Neutrophil (primary cell): ENCODE results near the gene PIP5K1B.

Source experiments
- H3K27ac ChIP-seq: fragments of 200-600 bp; sonication (generic); 2 replicates; pipeline ENCODE4 v1.5.1; 2016; ENCODE audit warnings: mild to moderate bottlenecking, moderate library complexity
- H3K27me3 ChIP-seq: fragments of 200-600 bp; sonication (generic); 2 replicates; pipeline ENCODE4 v1.6.0; 2016; ENCODE audit warnings: mild to moderate bottlenecking
- H3K36me3 ChIP-seq: fragments of 200-600 bp; sonication (generic); 2 replicates; pipeline ENCODE4 v1.5.1; 2017
- H3K4me1 ChIP-seq, 2 experiments: fragments of 200-600 bp in 1 of 2; sonication (generic) in 1 of 2; 1 replicate in 1 of 2; 2 replicates in 1 of 2; pipeline versions ENCODE4 v1.5.1 to v1.6.1; 2013 to 2016; ENCODE audit warnings: low read depth in 1 of 2, low read length in 1 of 2, mild to moderate bottlenecking in 1 of 2, moderate library complexity in 1 of 2; ENCODE audit not compliant: control insufficient read depth in 1 of 2, insufficient read depth in 1 of 2
- H3K4me3 ChIP-seq, 2 experiments: fragments of 200-600 bp in 1 of 2; sonication (generic) in 1 of 2; 1 replicate in 1 of 2; 2 replicates in 1 of 2; pipeline ENCODE4 v1.5.1; 2013 to 2016; ENCODE audit warnings: low read depth in 1 of 2, low read length in 1 of 2, mild to moderate bottlenecking in 1 of 2, moderate library complexity in 1 of 2
- H3K9me3 ChIP-seq: fragments of 200-600 bp; sonication (generic); 2 replicates; pipeline ENCODE4 v1.5.1; 2016
- TF ChIP-seq, protein P1 (sequence below): fragments of 200-600 bp; sonication (generic); IDR thresholded peaks from 2 replicates; pipeline ENCODE4 v1.5.1; 2016; ENCODE audit warnings: antibody characterized with exemption

The PIP5K1B gene

DNA sequence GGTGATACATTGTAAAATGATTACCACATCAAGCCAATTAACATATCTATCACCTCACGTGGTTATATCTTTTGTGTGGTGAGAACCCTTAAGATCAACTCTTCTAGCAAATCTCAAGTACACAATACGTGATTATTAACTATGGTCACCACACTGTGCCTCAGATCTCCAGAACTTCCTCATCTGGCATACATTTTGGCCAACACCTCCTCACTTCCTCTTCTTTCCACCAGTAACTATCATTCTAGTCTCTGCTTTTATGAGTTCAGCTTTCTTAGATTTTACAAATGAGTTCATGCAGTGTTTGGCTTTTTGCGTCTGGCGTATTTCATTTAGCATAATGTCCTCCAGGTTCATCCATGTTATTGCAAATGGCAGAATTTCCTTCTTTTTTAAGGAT lies 273.0 kb downstream of the PIP5K1B start:
- Histone ChIP-seq H3K4me3 (no peak overlapping the region), H3K27me3 (no peaks in the 10 kb centered on the region), H3K4me1 (peaks cover 27 to 35% of the 10 kb centered on the region in 2 experiments), H3K36me3 (no peaks in the 10 kb centered on the region), H3K27ac (peak overlapping the region; percentile 62), H3K9me3 (no peaks in the 10 kb centered on the region)
- TF ChIP-seq, protein P1, sequence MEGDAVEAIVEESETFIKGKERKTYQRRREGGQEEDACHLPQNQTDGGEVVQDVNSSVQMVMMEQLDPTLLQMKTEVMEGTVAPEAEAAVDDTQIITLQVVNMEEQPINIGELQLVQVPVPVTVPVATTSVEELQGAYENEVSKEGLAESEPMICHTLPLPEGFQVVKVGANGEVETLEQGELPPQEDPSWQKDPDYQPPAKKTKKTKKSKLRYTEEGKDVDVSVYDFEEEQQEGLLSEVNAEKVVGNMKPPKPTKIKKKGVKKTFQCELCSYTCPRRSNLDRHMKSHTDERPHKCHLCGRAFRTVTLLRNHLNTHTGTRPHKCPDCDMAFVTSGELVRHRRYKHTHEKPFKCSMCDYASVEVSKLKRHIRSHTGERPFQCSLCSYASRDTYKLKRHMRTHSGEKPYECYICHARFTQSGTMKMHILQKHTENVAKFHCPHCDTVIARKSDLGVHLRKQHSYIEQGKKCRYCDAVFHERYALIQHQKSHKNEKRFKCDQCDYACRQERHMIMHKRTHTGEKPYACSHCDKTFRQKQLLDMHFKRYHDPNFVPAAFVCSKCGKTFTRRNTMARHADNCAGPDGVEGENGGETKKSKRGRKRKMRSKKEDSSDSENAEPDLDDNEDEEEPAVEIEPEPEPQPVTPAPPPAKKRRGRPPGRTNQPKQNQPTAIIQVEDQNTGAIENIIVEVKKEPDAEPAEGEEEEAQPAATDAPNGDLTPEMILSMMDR = no peak

DNA sequence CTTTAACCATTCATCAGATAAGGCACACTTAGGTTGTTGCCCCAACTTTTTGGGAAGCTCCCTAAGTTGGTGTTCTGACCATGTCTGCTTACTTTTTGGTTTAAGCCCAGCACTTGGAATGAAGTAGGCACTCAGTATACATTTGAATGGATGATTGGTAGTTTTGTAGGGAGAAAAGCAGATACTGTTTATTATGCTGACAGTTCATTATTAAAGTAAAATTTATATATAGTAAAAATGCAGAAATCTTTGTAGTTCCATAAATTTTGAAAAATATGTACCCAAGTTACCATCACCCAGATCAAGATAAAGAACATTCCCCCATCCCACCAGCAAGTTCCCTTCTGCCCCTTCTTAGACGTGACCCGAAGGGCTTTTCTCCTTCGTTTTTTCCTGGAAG lies 273.5 kb downstream of the PIP5K1B start:
- Histone ChIP-seq H3K27ac (peak overlapping the region; percentile 62), H3K4me1 (peaks cover 27 to 35% of the 10 kb centered on the region in 2 experiments), H3K9me3 (no peaks in the 10 kb centered on the region), H3K27me3 (no peaks in the 10 kb centered on the region), H3K36me3 (no peaks in the 10 kb centered on the region), H3K4me3 (no peak overlapping the region)
- TF ChIP-seq, protein P1 = no peak

- TF ChIP-seq, protein P1 = no peak
- no peak overlapping the region for H3K27ac ChIP-seq
- H3K4me1 ChIP-seq = peaks cover 23 to 30% of the 10 kb centered on the region in 2 experiments
- H3K27me3 ChIP-seq = no peaks in the 10 kb centered on the region
- H3K9me3 ChIP-seq = no peaks in the 10 kb centered on the region
- no peak overlapping the region for H3K4me3 ChIP-seq
- no peaks in the 10 kb centered on the region for H3K36me3 ChIP-seq
Measured at GRCh38 chr9:68979538-68980314, 274.7 kb downstream of the PIP5K1B start.

DNA sequence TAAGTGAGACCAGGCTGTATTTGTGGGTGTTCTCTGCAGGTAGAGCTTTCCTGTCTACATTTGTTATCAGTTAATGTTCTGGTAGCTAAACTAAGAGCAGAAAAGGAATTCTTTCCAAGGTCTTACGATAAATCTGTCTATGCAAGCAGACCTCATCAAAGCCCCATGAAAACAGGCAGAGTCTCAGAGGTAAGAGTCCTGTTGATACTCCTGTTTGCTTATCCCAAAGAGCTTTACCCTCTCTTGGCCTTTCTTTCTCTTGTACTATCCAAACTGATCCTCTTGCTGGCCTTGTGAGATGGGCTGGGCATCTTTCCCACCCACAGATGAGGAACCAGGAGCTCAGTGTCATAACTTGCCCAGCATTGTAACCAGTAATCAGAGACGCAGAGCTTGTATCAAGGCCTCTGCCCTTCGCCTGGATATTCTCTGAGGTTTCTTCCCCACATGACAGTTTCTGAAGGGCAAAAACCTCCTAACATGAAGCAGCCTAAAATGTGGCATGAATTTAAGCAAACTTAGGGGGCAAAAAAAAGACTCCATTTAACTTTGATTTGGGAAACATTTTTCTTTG lies 275.4 kb downstream of the PIP5K1B start:
- H3K9me3 ChIP-seq = no peaks in the 10 kb centered on the region
- H3K27ac ChIP-seq = no peak overlapping the region
- TF ChIP-seq, protein P1 = no peak
- no peaks in the 10 kb centered on the region for H3K36me3 ChIP-seq
- no peaks in the 10 kb centered on the region for H3K27me3 ChIP-seq
- peaks cover 16 to 24% of the 10 kb centered on the region in 2 experiments for H3K4me1 ChIP-seq
- H3K4me3 ChIP-seq = no peak overlapping the region

DNA sequence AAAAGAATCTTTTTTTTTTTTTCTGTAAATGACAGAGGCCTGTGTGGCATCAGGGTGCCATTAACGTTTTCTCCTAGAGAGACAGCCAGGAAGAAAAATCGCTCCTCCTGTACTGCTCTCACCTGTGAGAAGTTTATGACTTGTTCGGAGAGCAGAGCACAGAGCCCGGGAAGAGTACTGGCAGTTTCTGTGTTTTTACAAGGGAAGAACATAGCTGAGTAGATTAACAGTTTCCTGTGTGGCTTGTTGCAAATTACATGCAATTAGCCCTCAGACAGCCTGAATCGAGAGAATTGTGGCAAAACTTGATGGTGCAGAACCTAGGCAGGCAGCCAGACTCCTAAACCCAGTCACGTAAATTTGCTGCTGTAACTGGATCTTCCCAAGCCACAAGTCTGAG lies 276.7 kb downstream of the PIP5K1B start:
- H3K9me3 ChIP-seq = no peaks in the 10 kb centered on the region
- H3K27me3 ChIP-seq = no peaks in the 10 kb centered on the region
- H3K4me1 ChIP-seq = peaks cover 6 to 14% of the 10 kb centered on the region in 2 experiments
- H3K36me3 ChIP-seq = no peaks in the 10 kb centered on the region
- H3K27ac ChIP-seq = no peak overlapping the region
- H3K4me3 ChIP-seq = no peak overlapping the region
- TF ChIP-seq, protein P1 = no peak
